Measurements from ENCODE around the gene HPS1. TPM values are rescaled to one million over a fixed set of nuclear protein-coding genes. Genes with fewer than 3 reads are reported as not detected.

Gene HPS1
- total and polyA plus RNA-seq, 2 experiments from 2014 or later: 41.2 to 104 TPM

- Histone ChIP-seq H3K36me3 (replicated peaks; ENCODE audit: insufficient read depth, low read depth) (no peaks in the 10 kb centered on the region), H3K4me3 (peak overlapping the region; percentile 59), H3K27me3 (no peaks in the 10 kb centered on the region), H3K9me3 (ENCODE audit: low read depth) (no peaks in the 10 kb centered on the region), H3K79me2 (no peaks in the 10 kb centered on the region), H3K4me2 (peak overlapping the region; percentile 97), H3K9me2 (replicated peaks; ENCODE audit: insufficient read depth) (no peaks in the 10 kb centered on the region), H3K4me1 (ENCODE audit: insufficient read depth) (peaks cover 31% of the 10 kb centered on the region), H3K27ac (no peak overlapping the region), H2AFZ (peak overlapping the region; percentile 85), H4K20me1 (ENCODE audit: insufficient read depth, poor library complexity, severe bottlenecking) (no peaks in the 10 kb centered on the region)
- WGBS (ENCODE audit: low lambda C conversion rate, missing lambda C conversion rate): 9% methylated on average over 44 of the region's 44 CpGs
- TF ChIP-seq CTCF (IDR thresholded peaks at IDR 0.05; ENCODE audit: poor library complexity) (peak; percentile 92), EZH2 (IDR thresholded peaks at IDR 0.05; ENCODE audit: borderline replicate concordance) (no peak)
- peak; percentile 92 for DNase-seq (ENCODE audit: low spot score)
These were observed 21.0 kb upstream of the HPS1 start for GRCh38 chr10:98467506-98468318.

- H3K36me3 ChIP-seq (replicated peaks; ENCODE audit: insufficient read depth, low read depth): no peaks in the 10 kb centered on the region
- peaks cover 26% of the 10 kb centered on the region for H3K4me1 ChIP-seq (ENCODE audit: insufficient read depth)
- no peak for TF ChIP-seq EZH2 (IDR thresholded peaks at IDR 0.05; ENCODE audit: borderline replicate concordance)
- no peak for TF ChIP-seq CTCF (IDR thresholded peaks at IDR 0.05; ENCODE audit: poor library complexity)
- no peak for TF ChIP-seq EZH2phosphoT487 (IDR thresholded peaks at IDR 0.05; ENCODE audit: low read depth, severe bottlenecking, unreplicated experiment)
- no peaks in the 10 kb centered on the region for H3K9me2 ChIP-seq (replicated peaks; ENCODE audit: insufficient read depth)
- 56% methylated on average over 14 of the region's 15 CpGs for WGBS (ENCODE audit: low lambda C conversion rate, missing lambda C conversion rate)
- H2AFZ ChIP-seq: peak overlapping the region; percentile 4
- no peaks in the 10 kb centered on the region for H4K20me1 ChIP-seq (ENCODE audit: insufficient read depth, poor library complexity, severe bottlenecking)
- no peaks in the 10 kb centered on the region for H3K79me2 ChIP-seq
- no peak for DNase-seq (ENCODE audit: low spot score)
- no peaks in the 10 kb centered on the region for H3K9me3 ChIP-seq (ENCODE audit: low read depth)
- no peak overlapping the region for H3K4me2 ChIP-seq
- no peak overlapping the region for H3K4me3 ChIP-seq
- no peaks in the 10 kb centered on the region for H3K27me3 ChIP-seq
- no peak overlapping the region for H3K27ac ChIP-seq
These were observed 20.2 kb upstream of the HPS1 start for GRCh38 chr10:98466861-98467505.

GRCh38 chr10:98465866-98466265 lies 19.1 kb upstream of the HPS1 start:
- TF ChIP-seq EZH2 (IDR thresholded peaks at IDR 0.05; ENCODE audit: borderline replicate concordance): no peak
- Histone ChIP-seq H3K4me1 (ENCODE audit: insufficient read depth) (peaks cover 20% of the 10 kb centered on the region), H3K27me3 (no peaks in the 10 kb centered on the region), H3K9me2 (replicated peaks; ENCODE audit: insufficient read depth) (no peaks in the 10 kb centered on the region), H3K4me2 (no peak overlapping the region), H3K4me3 (no peak overlapping the region), H3K36me3 (replicated peaks; ENCODE audit: insufficient read depth, low read depth) (no peaks in the 10 kb centered on the region), H3K79me2 (no peaks in the 10 kb centered on the region), H2AFZ (no peak overlapping the region), H3K9me3 (ENCODE audit: low read depth) (no peaks in the 10 kb centered on the region), H4K20me1 (ENCODE audit: insufficient read depth, poor library complexity, severe bottlenecking) (no peaks in the 10 kb centered on the region), H3K27ac (no peak overlapping the region)
- no peak for DNase-seq (ENCODE audit: low spot score)
- WGBS (ENCODE audit: low lambda C conversion rate, missing lambda C conversion rate): 75% methylated on average over 3 of the region's 3 CpGs

All from hepatocyte (in vitro differentiated cells).